Vagina (tissue), 2 donors: ENCODE results near the gene LHPP. TPM values are rescaled to one million over a fixed set of nuclear protein-coding genes. Genes with fewer than 3 reads are reported as not detected.
A peak's percentile ranks its signal among the peaks of the same experiment; 100 is the strongest.

Experiments used
- DNase-seq, 2 donors: peaks; one replicate each; pipeline ENCODE4 v3.0.0-alpha.2; 2017; ENCODE audit errors: extremely low spot score in 2 of 2
- H3K27ac ChIP-seq: fragments of 200-600 bp; sonication (generic); one replicate; pipeline ENCODE4 v1.5.1; 2019
- H3K27me3 ChIP-seq: fragments of 200-600 bp; sonication (generic); one replicate; pipeline ENCODE4 v1.5.1; 2019
- H3K36me3 ChIP-seq, 2 donors: fragments of 200-600 bp; sonication (generic); one replicate each; pipeline ENCODE4 v1.5.1; 2017 to 2019
- H3K4me1 ChIP-seq: fragments of 200-600 bp; sonication (generic); one replicate; pipeline ENCODE4 v1.5.1; 2019
- H3K4me3 ChIP-seq, 2 donors: fragments of 200-600 bp; sonication (generic); 1 replicate in 1 of 2; 2 replicates in 1 of 2; pipeline ENCODE4 v1.5.1; 2016 to 2019
- H3K9me3 ChIP-seq: fragments of 200-600 bp; sonication (generic); one replicate; pipeline ENCODE4 v1.5.1; 2019
- POLR2A ChIP-seq, 2 donors: fragments of 450-650 bp; IDR thresholded peaks; one replicate each; pipeline ENCODE4 v1.6.1; 2017; ENCODE audit warnings: antibody characterized with exemption in 2 of 2, mild to moderate bottlenecking in 2 of 2, moderate library complexity in 2 of 2
- POLR2AphosphoS5 ChIP-seq, 2 donors: sonication (generic); formaldehyde crosslinking; IDR thresholded peaks; one replicate each; pipeline ENCODE4 v1.9.0; 2017; ENCODE audit warnings: antibody characterized with exemption in 2 of 2, mild to moderate bottlenecking in 2 of 2, low read depth in 1 of 2; ENCODE audit not compliant: insufficient read depth in 1 of 2
- intact Hi-C: fragments of 100-400 bp; cut with DNase I; formaldehyde crosslinking; loops from one replicate; pipeline ENCODE4 v1.15.1; 2023
- total RNA-seq: library from RNA; depleted of rRNA; stranded (reverse); fragments of >200 nt; gene quantifications from one replicate; pipeline ENCODE4 v1.2.3, GENCODE V29; 2016
- TF ChIP-seq, protein P1 (sequence below), 3 experiments: fragments of 450-650 bp in 2 of 3; fragments of 200-600 bp in 1 of 3; sonication (generic) in 1 of 3; IDR thresholded peaks; one replicate each; pipeline ENCODE4 v1.5.1; 2017 to 2019; ENCODE audit warnings: antibody characterized with exemption in 3 of 3, mild to moderate bottlenecking in 2 of 3, moderate library complexity in 2 of 3

Gene LHPP
- total RNA-seq, 1 donor from 2014 or later = 20.1 TPM

DNA sequence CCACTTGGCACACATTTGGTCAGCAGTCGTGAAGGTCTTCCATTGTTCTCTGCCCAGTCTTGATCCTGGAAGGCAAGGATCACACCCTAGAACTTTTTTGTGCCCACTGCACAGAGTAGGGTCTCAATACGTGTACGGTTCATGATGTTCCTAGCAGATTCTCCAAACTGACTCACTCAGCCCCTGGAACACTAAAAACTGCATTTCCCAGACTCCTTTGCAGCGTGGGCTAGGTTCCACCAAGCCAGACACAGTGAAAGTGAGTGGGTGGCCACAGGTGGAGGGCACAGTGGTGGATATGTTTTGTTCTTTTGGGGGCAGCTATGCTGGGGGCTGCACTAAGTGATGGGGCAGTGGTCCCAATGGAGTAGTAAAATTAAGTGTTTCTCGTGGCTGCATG is 1.5 kb upstream of the LHPP start:
- intact Hi-C loops = no loop called here
- Histone ChIP-seq H3K4me1 (no peaks in the 10 kb centered on the region), H3K27me3 (no peaks in the 10 kb centered on the region), H3K4me3 (no peak overlapping the region), H3K36me3 (no peaks in the 10 kb centered on the region), H3K27ac (no peak overlapping the region), H3K9me3 (no peaks in the 10 kb centered on the region)
- TF ChIP-seq POLR2AphosphoS5 (IDR thresholded peaks at IDR 0.05; ENCODE audit: insufficient read depth in 1 of 2, low read depth in 1 of 2) (no peak), POLR2A (IDR thresholded peaks at IDR 0.05) (no peak)
- TF ChIP-seq, protein P1, sequence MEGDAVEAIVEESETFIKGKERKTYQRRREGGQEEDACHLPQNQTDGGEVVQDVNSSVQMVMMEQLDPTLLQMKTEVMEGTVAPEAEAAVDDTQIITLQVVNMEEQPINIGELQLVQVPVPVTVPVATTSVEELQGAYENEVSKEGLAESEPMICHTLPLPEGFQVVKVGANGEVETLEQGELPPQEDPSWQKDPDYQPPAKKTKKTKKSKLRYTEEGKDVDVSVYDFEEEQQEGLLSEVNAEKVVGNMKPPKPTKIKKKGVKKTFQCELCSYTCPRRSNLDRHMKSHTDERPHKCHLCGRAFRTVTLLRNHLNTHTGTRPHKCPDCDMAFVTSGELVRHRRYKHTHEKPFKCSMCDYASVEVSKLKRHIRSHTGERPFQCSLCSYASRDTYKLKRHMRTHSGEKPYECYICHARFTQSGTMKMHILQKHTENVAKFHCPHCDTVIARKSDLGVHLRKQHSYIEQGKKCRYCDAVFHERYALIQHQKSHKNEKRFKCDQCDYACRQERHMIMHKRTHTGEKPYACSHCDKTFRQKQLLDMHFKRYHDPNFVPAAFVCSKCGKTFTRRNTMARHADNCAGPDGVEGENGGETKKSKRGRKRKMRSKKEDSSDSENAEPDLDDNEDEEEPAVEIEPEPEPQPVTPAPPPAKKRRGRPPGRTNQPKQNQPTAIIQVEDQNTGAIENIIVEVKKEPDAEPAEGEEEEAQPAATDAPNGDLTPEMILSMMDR (IDR thresholded peaks at IDR 0.05) = no peak
- no peak for DNase-seq

DNA sequence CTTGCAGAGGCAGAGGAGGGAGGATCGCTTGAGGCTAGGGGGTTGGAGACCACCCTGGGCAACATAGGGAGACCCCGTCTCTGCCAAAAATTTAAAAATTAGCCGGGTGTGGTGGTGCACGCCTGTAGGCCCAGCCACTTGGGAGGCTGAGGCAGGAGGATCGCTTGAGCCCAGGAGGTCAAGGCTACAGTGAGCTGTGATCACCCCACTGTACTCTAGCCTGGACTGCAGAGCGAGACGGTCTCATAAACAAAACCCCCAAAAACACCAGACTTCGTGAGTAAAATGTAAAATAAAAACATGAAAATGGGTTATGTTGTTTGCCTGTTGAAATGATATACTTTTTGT is 699 bp downstream of the LHPP start:
- intact Hi-C loops = no loop called here
- no peaks in the 10 kb centered on the region for H3K9me3 ChIP-seq
- TF ChIP-seq POLR2AphosphoS5 (IDR thresholded peaks at IDR 0.05; ENCODE audit: insufficient read depth in 1 of 2, low read depth in 1 of 2) (no peak), POLR2A (IDR thresholded peaks at IDR 0.05) (no peak)
- TF ChIP-seq, protein P1 (IDR thresholded peaks at IDR 0.05) = no peak
- H3K4me1 ChIP-seq = no peaks in the 10 kb centered on the region
- no peaks in the 10 kb centered on the region for H3K36me3 ChIP-seq
- H3K27ac ChIP-seq = peak overlapping the region; percentile 81
- peak overlapping the region; percentile 57 to 70 for H3K4me3 ChIP-seq
- H3K27me3 ChIP-seq = no peaks in the 10 kb centered on the region
- DNase-seq = no peak

DNA sequence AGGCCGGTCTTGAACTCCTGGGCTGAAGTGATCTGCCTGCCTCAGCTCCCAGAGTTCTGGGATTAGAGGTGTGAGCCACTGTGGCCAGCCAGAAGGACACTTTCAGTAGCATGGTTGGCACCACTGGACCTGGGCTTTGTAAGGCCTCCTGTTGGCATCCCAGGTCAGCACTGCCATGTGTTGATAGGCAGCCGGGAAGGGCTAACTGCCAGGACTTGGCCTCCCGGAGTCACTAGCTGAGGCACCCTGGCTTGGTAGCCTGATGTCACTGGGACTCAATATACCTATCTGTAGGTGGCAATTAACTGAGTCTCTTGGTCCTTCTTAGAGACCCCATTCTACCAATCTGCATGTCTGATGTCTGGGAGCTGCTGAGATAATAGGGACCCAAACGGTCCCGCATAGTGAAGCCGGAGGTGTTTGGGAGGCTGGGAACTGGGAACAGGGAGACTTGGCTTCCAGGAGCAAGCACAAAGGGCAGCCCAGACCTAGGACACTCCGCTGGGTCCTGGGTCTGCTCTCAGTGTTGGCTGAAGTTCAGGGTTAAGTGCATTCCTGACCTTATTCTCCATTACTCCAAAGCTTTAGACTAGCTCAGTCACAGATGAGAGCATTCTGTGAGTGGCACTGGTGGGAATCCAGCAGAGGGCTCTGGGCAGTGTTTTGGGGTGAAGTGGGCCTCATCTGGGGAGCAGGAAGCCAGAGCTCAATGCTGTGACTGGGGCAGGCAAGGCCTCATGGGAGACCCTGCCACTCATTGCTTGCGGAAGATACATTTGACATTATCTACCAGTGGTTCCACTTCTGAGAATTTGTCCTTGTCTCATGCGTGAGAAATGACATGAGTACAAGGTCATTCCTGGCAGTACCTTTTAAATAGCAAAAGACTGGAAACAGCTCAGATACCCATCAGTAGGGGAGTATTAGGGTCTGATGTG is 2.7 kb downstream of the LHPP start:
- Histone ChIP-seq H3K27ac (no peak overlapping the region), H3K4me1 (no peaks in the 10 kb centered on the region), H3K36me3 (no peaks in the 10 kb centered on the region), H3K4me3 (no peak overlapping the region), H3K27me3 (no peaks in the 10 kb centered on the region), H3K9me3 (no peaks in the 10 kb centered on the region)
- intact Hi-C loops = no loop called here
- TF ChIP-seq POLR2AphosphoS5 (IDR thresholded peaks at IDR 0.05; ENCODE audit: insufficient read depth in 1 of 2, low read depth in 1 of 2) (no peak), POLR2A (IDR thresholded peaks at IDR 0.05) (no peak)
- TF ChIP-seq, protein P1 (IDR thresholded peaks at IDR 0.05) = no peak
- DNase-seq = no peak

DNA sequence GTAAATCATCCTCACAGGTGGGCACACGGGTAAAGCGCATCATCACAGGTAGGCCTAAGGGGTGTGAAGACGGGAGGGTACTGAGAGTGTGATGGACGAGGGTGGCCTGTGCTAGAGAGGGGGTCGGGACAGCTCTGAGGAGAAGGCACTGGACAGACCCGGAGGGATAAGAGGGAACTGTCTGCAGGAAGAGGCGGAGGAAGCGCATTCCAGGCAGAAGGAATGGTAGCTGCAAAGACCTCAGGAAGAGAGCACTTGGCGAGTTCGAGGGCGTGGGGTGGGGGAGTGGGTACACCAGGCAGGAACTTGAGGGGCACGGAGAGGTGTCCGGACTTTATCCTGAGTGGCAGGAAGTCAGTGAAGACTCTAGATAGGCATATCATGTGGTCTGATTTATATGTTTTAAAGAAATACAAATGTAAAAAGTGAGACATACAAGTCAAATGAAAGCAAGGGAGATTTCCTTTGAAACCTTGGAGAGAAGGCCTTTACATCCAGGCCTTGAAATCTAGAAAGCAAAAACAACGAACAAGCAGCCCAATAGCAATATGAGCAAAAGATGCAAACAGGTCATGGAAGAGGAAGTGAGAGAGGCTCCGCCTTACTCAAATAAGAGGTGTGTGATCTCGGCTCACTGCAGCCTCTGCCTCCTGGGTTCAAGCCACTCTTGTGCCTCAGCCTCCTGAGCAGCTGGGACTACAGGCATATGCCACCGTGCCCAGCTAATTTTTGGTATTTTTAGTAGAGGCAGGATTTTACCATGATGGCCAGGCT is 3.6 kb downstream of the LHPP start:
- intact Hi-C loops = no loop called here
- Histone ChIP-seq H3K9me3 (no peaks in the 10 kb centered on the region), H3K27me3 (no peaks in the 10 kb centered on the region), H3K27ac (no peak overlapping the region), H3K4me1 (no peaks in the 10 kb centered on the region), H3K36me3 (no peaks in the 10 kb centered on the region), H3K4me3 (no peak overlapping the region)
- TF ChIP-seq, protein P1 (IDR thresholded peaks at IDR 0.05) = no peak
- TF ChIP-seq POLR2A (IDR thresholded peaks at IDR 0.05) (no peak), POLR2AphosphoS5 (IDR thresholded peaks at IDR 0.05; ENCODE audit: insufficient read depth in 1 of 2, low read depth in 1 of 2) (no peak)
- no peak for DNase-seq
